GM13977 (cell line): ENCODE measurements around the gene THOC7.

Experiments used
- DNase-seq: peaks from one replicate; pipeline ENCODE4 v3.0.0; 2012; ENCODE audit warnings: low spot score
- CTCF ChIP-seq: IDR thresholded peaks from 2 replicates; pipeline ENCODE4 v1.5.1; 2012; ENCODE audit warnings: mild to moderate bottlenecking, control low read depth; ENCODE audit not compliant: insufficient read depth; ENCODE audit errors: extremely low read depth, missing control alignments
- in situ Hi-C: fragments of 300-500 bp; cut with MboI; formaldehyde crosslinking; loops from one replicate; pipeline ENCODE4 v1.12.0; 2022; ENCODE audit warnings: low sequenced_read_pairs, low pct_unique_long_range_greater_than_20kb, mixed read lengths, inconsistent platforms; ENCODE audit not compliant: unreplicated experiment

Gene THOC7

GRCh38 chr3:63863150-63864007 lies at the start of gene THOC7, which contains the start of gene ATXN7:
Gene THOC7 (minus strand): TSS chr3:63863805. CDS start chr3:63863790, 15 bp downstream.
Gene ATXN7 (plus strand): TSS chr3:63863867. CDS start chr3:63912599, 48,732 bp downstream.
- in situ Hi-C loops = no loop called here
- peak; percentile 86 for DNase-seq
- no peak for TF ChIP-seq CTCF

- peak; percentile 55 for DNase-seq
Measured at GRCh38 chr3:63912768-63913588, 49.4 kb upstream of the THOC7 start.

GRCh38 chr3:63911873-63912767 lies 48.5 kb upstream of the THOC7 start, which contains the start of gene SCAANT1:
Gene SCAANT1 (minus strand): TSS chr3:63912383.
- DNase-seq = peak; percentile 92
- peak; percentile 4 for TF ChIP-seq CTCF
- in situ Hi-C loops = no loop called here

More at GRCh38 chr3:63912768-63913588, 49.4 kb upstream of the THOC7 start:
- in situ Hi-C loops = no loop called here
- no peak for TF ChIP-seq CTCF

GRCh38 chr3:63911509-63911872 lies 47.9 kb upstream of the THOC7 start:
- DNase-seq = peak; percentile 63
- in situ Hi-C loops = no loop called here

GRCh38 chr3:63910891-63911290 lies 47.3 kb upstream of the THOC7 start:
- no peak for TF ChIP-seq CTCF
- peak; percentile 47 for DNase-seq
- in situ Hi-C loops = no loop called here

More at GRCh38 chr3:63911509-63911872, 47.9 kb upstream of the THOC7 start:
- TF ChIP-seq CTCF = no peak
